Ovary (tissue), 9 donors: ENCODE results near the gene CAMTA2. TPM values are rescaled to one million over a fixed set of nuclear protein-coding genes. Genes with fewer than 3 reads are reported as not detected.

Experiments
- DNase-seq, 5 donors: peaks; one replicate each; pipeline ENCODE4 v3.0.0-alpha.2; 2019 to 2020
- H3K27ac ChIP-seq, 2 donors: fragments of 200-600 bp; one replicate each; pipeline versions ENCODE4 v1.5.1 to v1.8.0; 2019 to 2022
- H3K27me3 ChIP-seq: fragments of 200-600 bp; one replicate; pipeline ENCODE4 v1.8.0; 2022
- H3K36me3 ChIP-seq: fragments of 200-600 bp; sonication (generic); one replicate; pipeline ENCODE4 v1.5.1; 2019
- H3K4me1 ChIP-seq: one replicate; pipeline ENCODE4 v1.8.1; 2013; ENCODE audit warnings: mild to moderate bottlenecking, moderate library complexity; ENCODE audit not compliant: insufficient read depth
- H3K4me3 ChIP-seq: fragments of 200-600 bp; sonication (generic); one replicate; pipeline ENCODE4 v1.5.1; 2017
- H3K9me3 ChIP-seq, 2 donors: fragments of 200-600 bp in 1 of 2; sonication (generic) in 1 of 2; one replicate each; pipeline versions ENCODE4 v1.5.1 to v1.8.1; 2013 to 2019; ENCODE audit warnings: mild to moderate bottlenecking in 1 of 2, moderate library complexity in 1 of 2
- CTCF ChIP-seq, 3 donors: fragments of 450-650 bp in 2 of 3; fragments of 200-600 bp in 1 of 3; IDR thresholded peaks; one replicate each; pipeline versions ENCODE4 v1.5.1 to v1.8.0; 2016 to 2022; ENCODE audit warnings: antibody characterized with exemption in 3 of 3, mild to moderate bottlenecking in 1 of 3
- EP300 ChIP-seq: sonication (generic); formaldehyde crosslinking; IDR thresholded peaks from one replicate; pipeline ENCODE4 v1.6.1; 2017; ENCODE audit warnings: antibody characterized with exemption
- POLR2A ChIP-seq: fragments of 450-650 bp; IDR thresholded peaks from one replicate; pipeline ENCODE4 v1.6.1; 2017; ENCODE audit warnings: antibody characterized with exemption, mild to moderate bottlenecking, moderate library complexity
- WGBS, 3 donors: extraction: QIAGEN DNeasy Blood & Tissue Kit in 1 of 3; methylation state at CpG; one replicate each; pipeline versions ENCODE4 v1.1.5 to v1.1.7; 2013 to 2017; 5-methylcytosine and 5-hydroxymethylcytosine counted together
- intact Hi-C, 4 donors: fragments of 100-400 bp; cut with DNase I; formaldehyde crosslinking; loops; one replicate each; pipeline versions ENCODE4 v1.11.0 to v1.15.1; 2022 to 2023
- polyA plus RNA-seq, 2 donors: library from polyadenylated mRNA; stranded (reverse); fragments of 200-250 nt in 1 of 2; fragments of 350-450 nt in 1 of 2; fragmentation: Illumina TruSeq in 1 of 2; extraction: RNeasy Lipid Tissue Mini Kit (QIAGEN cat#74804) in 1 of 2; gene quantifications; one replicate each; pipeline ENCODE4 v1.2.3, GENCODE V29; 2013 to 2014
- total RNA-seq, 7 donors: library from RNA; depleted of rRNA in 2 of 7; stranded (reverse); fragments of >200 nt in 2 of 7; fragmentation: NEBNext Ultra II Directional in 3 of 7; extraction: Animal tissue kit (Norgen Biotek cat#: 25700) in 3 of 7; gene quantifications; one replicate each; pipeline versions ENCODE4 v1.1.0 to v1.2.4, GENCODE V29; 2016 to 2023
- donor health status: DM: no; HTN: no; CAD: no; lungs with moderate emphysema.
- donor health status: DM: no; HTN: no; CAD: no.
- donor health status: Bipolar disorder and iron deficiency.
- donor health status: DM: yes; HTN: yes; CAD: no.
- donor health status: DM: no; HTN: no; CAD: no.
- donor health status: DM: yes; HTN: yes; CAD: no.

The CAMTA2 gene
- total and polyA plus RNA-seq, 9 donors, result 10.2 to 71.2 (median 33.0) TPM

- Histone ChIP-seq H3K27ac (no peak overlapping the region), H3K36me3 (no peaks in the 10 kb centered on the region), H3K4me1 (no peaks in the 10 kb centered on the region), H3K27me3 (no peaks in the 10 kb centered on the region), H3K4me3 (no peak overlapping the region), H3K9me3 (no peaks in the 10 kb centered on the region)
- no peak for DNase-seq
- no peak for TF ChIP-seq POLR2A
- TF ChIP-seq CTCF (IDR thresholded peaks at IDR 0.05), result no peak
- TF ChIP-seq EP300, result no peak
- 78 to 85% (median 81%) methylated on average over 3 of the region's 3 CpGs for WGBS, 3 donors
- intact Hi-C loops, result no loop called here
Measured at GRCh38 chr17:4951486-4951885, 36.0 kb downstream of the CAMTA2 start.

- WGBS, 3 donors, result 48 to 61% (median 60%) methylated on average over 7 of the region's 7 CpGs
- H3K4me3 ChIP-seq, result peak within 1 kb of the TSS; percentile 100
- intact Hi-C loops, result no loop called here
- no peaks in the 10 kb centered on the region for H3K27me3 ChIP-seq
- no peaks in the 10 kb centered on the region for H3K36me3 ChIP-seq
- no peaks in the 10 kb centered on the region for H3K9me3 ChIP-seq
- DNase-seq, result peak in 4 of 5 donors; percentile 58 to 72 (median 62)
- TF ChIP-seq CTCF (IDR thresholded peaks at IDR 0.05), result no peak
- no peak for TF ChIP-seq POLR2A
- no peak for TF ChIP-seq EP300
- H3K27ac ChIP-seq, result peak within 1 kb of the TSS; percentile 82 to 96
- no peaks in the 10 kb centered on the region for H3K4me1 ChIP-seq
Measured at GRCh38 chr17:4950746-4951204, 36.7 kb downstream of the CAMTA2 start, which contains the start of gene ENO3. ENO3 (plus strand) TSS chr17:4951119; CDS start chr17:4951830, 711 bp downstream.

GRCh38 chr17:4950075-4950745, 37.3 kb downstream of the CAMTA2 start:
- 15 to 21% (median 17%) methylated on average over 28 to 52 of the region's 52 CpGs for WGBS, 3 donors
- Histone ChIP-seq H3K27me3 (no peaks in the 10 kb centered on the region), H3K4me3 (peak overlapping the region; percentile 100), H3K27ac (peak overlapping the region; percentile 82 to 96), H3K9me3 (no peaks in the 10 kb centered on the region), H3K36me3 (no peaks in the 10 kb centered on the region), H3K4me1 (peaks cover 2% of the 10 kb centered on the region)
- intact Hi-C loops, result no loop called here
- TF ChIP-seq POLR2A (no peak), EP300 (no peak), CTCF (IDR thresholded peaks at IDR 0.05) (no peak)
- DNase-seq, result peak; percentile 59 to 76 (median 74)

GRCh38 chr17:4949321-4950074, 38.0 kb downstream of the CAMTA2 start:
- DNase-seq, result peak; percentile 78 to 81 (median 80)
- Histone ChIP-seq H3K9me3 (no peaks in the 10 kb centered on the region), H3K4me3 (peak overlapping the region; percentile 100), H3K36me3 (no peaks in the 10 kb centered on the region), H3K27me3 (no peaks in the 10 kb centered on the region), H3K4me1 (peaks cover 2% of the 10 kb centered on the region), H3K27ac (peak overlapping the region; percentile 82 to 96)
- no peak for TF ChIP-seq EP300
- no peak for TF ChIP-seq CTCF (IDR thresholded peaks at IDR 0.05)
- no peak for TF ChIP-seq POLR2A
- intact Hi-C loops, result no loop called here
- WGBS, 3 donors, result 0 to 1% (median 1%) methylated on average over 24 to 75 of the region's 75 CpGs
